Smooth muscle cell (in vitro differentiated cells): ENCODE results near the gene VAC14. TPM values are rescaled to one million over a fixed set of nuclear protein-coding genes. Genes with fewer than 3 reads are reported as not detected.

Experiments used
- DNase-seq: peaks from one replicate; lab custom pipeline; 2025; ENCODE audit not compliant: unreplicated experiment; lab: John Stamatoyannopoulos, UW
- H2AFZ ChIP-seq: fragments of 200-600 bp; sonication (generic); 2 replicates; pipeline ENCODE4 v1.6.0; 2016; ENCODE audit warnings: antibody characterized with exemption, low read depth, mild to moderate bottlenecking
- H3F3A ChIP-seq: fragments of 200-600 bp; sonication (generic); 2 replicates; pipeline ENCODE4 v1.6.0; 2017; ENCODE audit warnings: antibody characterized with exemption, low read depth
- H3K27ac ChIP-seq: fragments of 200-600 bp; sonication (generic); 2 replicates; pipeline ENCODE4 v1.5.1; 2016; ENCODE audit warnings: low read depth, mild to moderate bottlenecking
- H3K27me3 ChIP-seq: fragments of 200-600 bp; sonication (generic); 2 replicates; pipeline ENCODE4 v1.6.1; 2016; ENCODE audit warnings: low read depth, mild to moderate bottlenecking
- H3K36me3 ChIP-seq: fragments of 200-600 bp; sonication (generic); 2 replicates; pipeline ENCODE4 v1.5.1; 2016; ENCODE audit warnings: low read depth
- H3K4me1 ChIP-seq: fragments of 200-600 bp; sonication (generic); 2 replicates; pipeline ENCODE4 v1.5.1; 2016; ENCODE audit warnings: low read depth
- H3K4me2 ChIP-seq: fragments of 200-600 bp; sonication (generic); 2 replicates; pipeline ENCODE4 v1.6.0; 2016; ENCODE audit warnings: mild to moderate bottlenecking
- H3K4me3 ChIP-seq: fragments of 200-600 bp; sonication (generic); 2 replicates; pipeline ENCODE4 v1.5.1; 2016; ENCODE audit warnings: mild to moderate bottlenecking
- H3K79me2 ChIP-seq: fragments of 200-600 bp; sonication (generic); 2 replicates; pipeline ENCODE4 v1.6.0; 2016; ENCODE audit warnings: low read depth, mild to moderate bottlenecking
- H3K9ac ChIP-seq: fragments of 200-600 bp; sonication (generic); 2 replicates; pipeline ENCODE4 v1.6.0; 2016; ENCODE audit warnings: low read depth
- H3K9me3 ChIP-seq: fragments of 200-600 bp; sonication (generic); replicated peaks from 2 replicates; pipeline ENCODE4 v1.5.1; 2016; ENCODE audit warnings: low read depth
- H4K20me1 ChIP-seq: fragments of 200-600 bp; sonication (generic); 2 replicates; pipeline ENCODE4 v1.6.0; 2016; ENCODE audit warnings: low read depth
- WGBS: methylation state at CpG from one replicate; pipeline ENCODE4 v1.1.7; 2016; ENCODE audit warnings: low lambda C conversion rate; 5-methylcytosine and 5-hydroxymethylcytosine counted together
- polyA plus RNA-seq: library from polyadenylated mRNA; unstranded; fragments of >200 nt; fragmentation: Nextera tagmentation; extraction: Ambion mirVana; gene quantifications from 2 replicates; pipeline ENCODE4 v1.2.1, GENCODE V29; 2016
- total RNA-seq: library from RNA; depleted of rRNA; stranded (reverse); fragments of >200 nt; gene quantifications from 2 replicates; pipeline ENCODE4 v1.2.3, GENCODE V29; 2014
- TF ChIP-seq, protein P1 (sequence below): fragments of 200-600 bp; sonication (generic); IDR thresholded peaks from 2 replicates; pipeline ENCODE4 v1.5.1; 2017; ENCODE audit warnings: borderline replicate concordance, mild to moderate bottlenecking, antibody characterized with exemption; ENCODE audit not compliant: insufficient read depth, poor library complexity, severe bottlenecking

The VAC14 gene
- total and polyA plus RNA-seq, 2 experiments from 2014 or later, result 27.9 to 52.3 TPM

- Histone ChIP-seq H3K4me1 (peaks cover 8% of the 10 kb centered on the region), H3K36me3 (no peaks in the 10 kb centered on the region), H3F3A (peaks cover 6% of the 10 kb centered on the region), H3K9me3 (no peaks in the 10 kb centered on the region), H3K9ac (no peak overlapping the region), H3K4me2 (no peak overlapping the region), H2AFZ (no peak overlapping the region), H3K4me3 (no peak overlapping the region), H4K20me1 (peaks cover 11% of the 10 kb centered on the region), H3K27me3 (no peaks in the 10 kb centered on the region), H3K79me2 (no peaks in the 10 kb centered on the region), H3K27ac (peak overlapping the region; percentile 47)
- 96% methylated on average over 9 of the region's 9 CpGs for WGBS
- no peak for DNase-seq
- TF ChIP-seq, protein P1, sequence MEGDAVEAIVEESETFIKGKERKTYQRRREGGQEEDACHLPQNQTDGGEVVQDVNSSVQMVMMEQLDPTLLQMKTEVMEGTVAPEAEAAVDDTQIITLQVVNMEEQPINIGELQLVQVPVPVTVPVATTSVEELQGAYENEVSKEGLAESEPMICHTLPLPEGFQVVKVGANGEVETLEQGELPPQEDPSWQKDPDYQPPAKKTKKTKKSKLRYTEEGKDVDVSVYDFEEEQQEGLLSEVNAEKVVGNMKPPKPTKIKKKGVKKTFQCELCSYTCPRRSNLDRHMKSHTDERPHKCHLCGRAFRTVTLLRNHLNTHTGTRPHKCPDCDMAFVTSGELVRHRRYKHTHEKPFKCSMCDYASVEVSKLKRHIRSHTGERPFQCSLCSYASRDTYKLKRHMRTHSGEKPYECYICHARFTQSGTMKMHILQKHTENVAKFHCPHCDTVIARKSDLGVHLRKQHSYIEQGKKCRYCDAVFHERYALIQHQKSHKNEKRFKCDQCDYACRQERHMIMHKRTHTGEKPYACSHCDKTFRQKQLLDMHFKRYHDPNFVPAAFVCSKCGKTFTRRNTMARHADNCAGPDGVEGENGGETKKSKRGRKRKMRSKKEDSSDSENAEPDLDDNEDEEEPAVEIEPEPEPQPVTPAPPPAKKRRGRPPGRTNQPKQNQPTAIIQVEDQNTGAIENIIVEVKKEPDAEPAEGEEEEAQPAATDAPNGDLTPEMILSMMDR, result no peak
Observed at GRCh38 chr16:70741783-70742125, 59.2 kb downstream of the VAC14 start.

- Histone ChIP-seq H3K4me2 (peak overlapping the region; percentile 37), H4K20me1 (peaks cover 11% of the 10 kb centered on the region), H3K36me3 (no peaks in the 10 kb centered on the region), H3F3A (peaks cover 6% of the 10 kb centered on the region), H3K4me3 (no peak overlapping the region), H3K9me3 (no peaks in the 10 kb centered on the region), H2AFZ (no peak overlapping the region), H3K4me1 (peaks cover 12% of the 10 kb centered on the region), H3K9ac (no peak overlapping the region), H3K27me3 (no peaks in the 10 kb centered on the region), H3K79me2 (no peaks in the 10 kb centered on the region), H3K27ac (peak overlapping the region; percentile 71)
- WGBS, result 71% methylated on average over 20 of the region's 20 CpGs
- TF ChIP-seq, protein P1, result no peak
- no peak for DNase-seq
Observed at GRCh38 chr16:70740914-70741782, 59.8 kb downstream of the VAC14 start.

DNA sequence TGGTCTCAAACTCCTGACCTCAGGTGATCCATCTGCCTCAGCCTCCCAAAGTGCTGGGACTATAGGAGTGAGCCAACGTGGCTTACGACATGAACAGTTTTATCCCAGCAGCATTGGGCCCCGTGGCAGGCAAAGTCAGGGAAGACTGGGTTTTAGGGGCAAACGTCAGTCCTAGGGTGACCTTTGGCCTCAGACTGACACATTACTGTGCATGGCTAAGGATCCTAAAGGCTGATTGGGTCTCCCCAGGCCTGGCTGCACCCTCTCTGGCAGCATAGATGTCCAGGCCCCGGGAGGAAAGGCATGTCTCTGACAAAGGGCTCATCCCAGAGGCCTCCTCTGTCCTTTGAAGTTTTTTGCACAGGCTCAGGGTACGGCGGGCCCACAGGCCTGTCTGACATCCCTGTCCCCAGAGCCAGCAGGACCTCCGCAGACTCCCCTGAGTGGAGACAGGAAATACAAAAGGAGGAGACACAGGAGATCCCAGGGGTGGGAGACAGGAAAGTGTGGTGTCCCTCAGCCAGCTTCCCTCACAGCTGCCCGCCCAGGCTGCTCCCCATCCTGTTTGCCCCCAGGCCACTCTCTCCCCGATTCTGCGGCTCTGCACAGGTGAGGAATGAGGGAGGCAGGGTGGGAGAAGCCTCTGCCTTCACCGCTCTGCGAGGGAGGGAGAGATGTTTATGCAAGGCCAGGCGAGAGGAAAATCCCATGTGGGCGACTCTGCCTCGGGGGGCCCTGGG lies 60.6 kb downstream of the VAC14 start:
- Histone ChIP-seq H3F3A (peaks cover 13% of the 10 kb centered on the region), H3K9ac (no peak overlapping the region), H3K4me1 (peaks cover 12% of the 10 kb centered on the region), H3K9me3 (no peaks in the 10 kb centered on the region), H3K4me2 (peak overlapping the region; percentile 37), H3K27ac (peak overlapping the region; percentile 71), H3K79me2 (no peaks in the 10 kb centered on the region), H3K27me3 (no peaks in the 10 kb centered on the region), H2AFZ (no peak overlapping the region), H3K36me3 (no peaks in the 10 kb centered on the region), H3K4me3 (no peak overlapping the region), H4K20me1 (peaks cover 11% of the 10 kb centered on the region)
- 70% methylated on average over 16 of the region's 16 CpGs for WGBS
- DNase-seq, result no peak
- TF ChIP-seq, protein P1, result no peak
